Endothelial cell of umbilical vein (primary cell): ENCODE measurements around the gene INPP5K. TPM values are rescaled to one million over a fixed set of nuclear protein-coding genes. Genes with fewer than 3 reads are reported as not detected.

Experiments
- BruUV-seq: library from RNA; stranded (reverse); fragments of 400-500 nt; replicated peaks from 2 replicates; lab custom pipeline; 2021; lab: Mats Ljungman, UMichigan
- CTCF ChIA-PET: fragments of 300-600, 350-600 bp; sonication (Branson Sonifier 250); formaldehyde crosslinking; loops from one replicate; lab custom pipeline; 2021; ENCODE audit warnings: antibody characterized with exemption, inconsistent platforms; lab: Charles Lee
- POLR2A ChIA-PET: fragments of 300-600, 350-600 bp; sonication (Branson Sonifier 250); formaldehyde crosslinking; loops from one replicate; lab custom pipeline; 2021; ENCODE audit warnings: antibody characterized with exemption, inconsistent platforms; lab: Charles Lee
- DNase-seq: peaks from one replicate; pipeline ENCODE4 v3.0.0-alpha.2; 2011; ENCODE audit warnings: low read depth, low spot score
- FAIRE-seq: peaks from 2 replicates; lab custom pipeline; 2011; peaks lifted over from hg19 to GRCh38; lab: Jason Lieb, UNC
- H2AFZ ChIP-seq: 2 replicates; pipeline ENCODE4 v1.6.0; 2012; ENCODE audit warnings: low read depth, low read length, control low read depth, inconsistent platforms
- H3K27ac ChIP-seq: 2 replicates; pipeline ENCODE4 v1.5.1; 2011; ENCODE audit warnings: low read depth, mild to moderate bottlenecking, control low read depth, low read length, moderate library complexity; ENCODE audit not compliant: insufficient read depth
- H3K27me3 ChIP-seq, 2 experiments: 2 replicates each; pipeline versions ENCODE4 v1.6.0 to v1.6.1; 2011; ENCODE audit warnings: low read length in 2 of 2, mixed read lengths in 1 of 2; ENCODE audit not compliant: control insufficient read depth in 2 of 2, insufficient read depth in 2 of 2
- H3K36me3 ChIP-seq, 2 experiments: 2 replicates in 1 of 2; 3 replicates in 1 of 2; pipeline ENCODE4 v1.5.1; 2011; ENCODE audit warnings: low read length in 2 of 2, mild to moderate bottlenecking in 1 of 2, moderate library complexity in 1 of 2; ENCODE audit not compliant: control insufficient read depth in 2 of 2, insufficient read depth in 2 of 2; ENCODE audit errors: extremely low read depth in 1 of 2
- H3K4me1 ChIP-seq: 3 replicates; pipeline ENCODE4 v1.5.1; 2011; ENCODE audit warnings: mild to moderate bottlenecking, low read length; ENCODE audit not compliant: control insufficient read depth, insufficient read depth; ENCODE audit errors: extremely low read depth
- H3K4me2 ChIP-seq: 2 replicates; pipeline ENCODE4 v1.6.1; 2011; ENCODE audit warnings: low read length, control low read depth, mixed read lengths; ENCODE audit not compliant: insufficient read depth
- H3K4me3 ChIP-seq, 3 experiments: fragments of 200-600 bp in 1 of 3; sonication (generic), shearing (Covaris generic) in 1 of 3; replicated peaks in 1 of 3; 2 replicates each; pipeline ENCODE4 v1.5.1; 2011 to 2016; ENCODE audit warnings: control low read depth in 3 of 3, low read length in 3 of 3, mild to moderate bottlenecking in 2 of 3, inconsistent platforms in 1 of 3, low read depth in 1 of 3, moderate library complexity in 1 of 3; ENCODE audit not compliant: insufficient read depth in 1 of 3
- H3K79me2 ChIP-seq: 2 replicates; pipeline ENCODE4 v1.6.0; 2012; ENCODE audit warnings: low read length, inconsistent platforms; ENCODE audit not compliant: control insufficient read depth, insufficient read depth
- H3K9ac ChIP-seq: replicated peaks from 2 replicates; pipeline ENCODE3; 2011; ENCODE audit warnings: low read length, control low read depth; ENCODE audit not compliant: insufficient read depth; ENCODE audit errors: extremely low read depth
- H3K9me1 ChIP-seq: replicated peaks from 3 replicates; pipeline ENCODE4 v1.6.0; 2011; ENCODE audit warnings: mild to moderate bottlenecking, low read length; ENCODE audit not compliant: control insufficient read depth, insufficient read depth; ENCODE audit errors: extremely low read depth
- H3K9me3 ChIP-seq: replicated peaks from 2 replicates; pipeline ENCODE4 v1.5.1; 2012; ENCODE audit warnings: low read length, inconsistent platforms; ENCODE audit not compliant: control insufficient read depth, insufficient read depth
- H4K20me1 ChIP-seq: replicated peaks from 2 replicates; pipeline ENCODE3; 2011; ENCODE audit warnings: mild to moderate bottlenecking, low read length; ENCODE audit not compliant: control insufficient read depth, insufficient read depth; ENCODE audit errors: extremely low read depth
- CTCF ChIP-seq, 2 donors: IDR thresholded peaks; 1 replicate in 1 of 2; 2 replicates in 1 of 2; pipeline ENCODE4 v1.5.1; 2011; ENCODE audit warnings: low read length in 2 of 2, mild to moderate bottlenecking in 2 of 2, moderate library complexity in 2 of 2, control low read depth in 1 of 2, inconsistent platforms in 1 of 2, low read depth in 1 of 2; ENCODE audit not compliant: insufficient read depth in 1 of 2; ENCODE audit errors: extremely low read depth in 1 of 2
- EZH2 ChIP-seq: IDR thresholded peaks from 2 replicates; pipeline ENCODE4 v1.6.1; 2012; ENCODE audit warnings: borderline replicate concordance, low read depth, mild to moderate bottlenecking, moderate library complexity, low read length, inconsistent platforms; ENCODE audit not compliant: severe bottlenecking
- FOS ChIP-seq: IDR thresholded peaks from 2 replicates; pipeline ENCODE4 v1.6.1; 2011; ENCODE audit warnings: mild to moderate bottlenecking, low read length, moderate library complexity, borderline replicate concordance; ENCODE audit not compliant: insufficient read depth
- GATA2 ChIP-seq: IDR thresholded peaks from 2 replicates; pipeline ENCODE4 v1.7.0; 2011; ENCODE audit warnings: low read depth, mild to moderate bottlenecking, moderate library complexity, mixed read lengths, low read length; ENCODE audit not compliant: insufficient read length, insufficient read depth
- JUN ChIP-seq: IDR thresholded peaks from 2 replicates; pipeline ENCODE4 v1.6.1; 2011; ENCODE audit warnings: borderline replicate concordance, low read depth; ENCODE audit not compliant: insufficient read length, insufficient read depth
- MYC ChIP-seq: IDR thresholded peaks from one replicate; pipeline ENCODE4 v1.6.1; 2011; ENCODE audit warnings: mild to moderate bottlenecking, low read depth, low read length
- POLR2A ChIP-seq: IDR thresholded peaks from 2 replicates; pipeline ENCODE4 v1.6.1; 2012; ENCODE audit warnings: low read depth, mild to moderate bottlenecking, control low read depth, low read length
- POLR2AphosphoS5 ChIP-seq: IDR thresholded peaks from 2 replicates; pipeline ENCODE4 v1.6.1; 2012; ENCODE audit warnings: low read depth, mild to moderate bottlenecking, control low read depth, low read length, moderate library complexity; ENCODE audit not compliant: insufficient read depth
- dilution Hi-C: fragments of 300-500 bp; cut with MboI; formaldehyde crosslinking; loops from one replicate; pipeline ENCODE4 v1.15.0; 2019; ENCODE audit warnings: low sequenced_read_pairs; ENCODE audit not compliant: extremely low pct_ligation_motif_present
- intact Hi-C: fragments of 100-400 bp; cut with micrococcal nuclease; formaldehyde crosslinking; loops from one replicate; pipeline ENCODE4 v1.10.0; 2022
- polyA plus RNA-seq, 4 experiments: library from polyadenylated mRNA; depleted of rRNA in 3 of 4; stranded (reverse) in 3 of 4; unstranded in 1 of 4; fragments of >200 nt; gene quantifications; 2 replicates each; pipeline versions ENCODE4 v1.2.1 to v1.2.3, GENCODE V29; 2011 to 2012; ENCODE audit warnings: missing spikeins in 1 of 4
- total RNA-seq: library from RNA; stranded (reverse); gene quantifications from 2 replicates; pipeline ENCODE4 v1.2.3, GENCODE V29; 2021
- TF ChIP-seq, protein P1 (sequence below): IDR thresholded peaks from 2 replicates; pipeline ENCODE4 v1.6.1; 2011; ENCODE audit not compliant: insufficient read depth, insufficient read length

INPP5K gene
- total and polyA plus RNA-seq, 2 donors (not counting 3 experiments of a cell fraction or from before 2014, with no cell fraction given): 44.2 to 54.1 TPM

GRCh38 chr17:1505586-1505985 is 10.8 kb downstream of the INPP5K start:
- Histone ChIP-seq H3K27ac (no peak overlapping the region), H3K4me2 (no peak overlapping the region), H3K9me1 (no peaks in the 10 kb centered on the region), H2AFZ (no peak overlapping the region), H3K36me3 (peaks cover 0 to 21% of the 10 kb centered on the region in 2 experiments), H3K79me2 (no peaks in the 10 kb centered on the region), H3K4me3 (no peak overlapping the region), H3K27me3 (no peaks in the 10 kb centered on the region), H4K20me1 (no peaks in the 10 kb centered on the region), H3K4me1 (peaks cover 5% of the 10 kb centered on the region), H3K9me3 (no peaks in the 10 kb centered on the region), H3K9ac (no peak overlapping the region)
- FAIRE-seq (no peak), DNase-seq (no peak)
- TF ChIP-seq POLR2AphosphoS5 (no peak), FOS (no peak), GATA2 (no peak), POLR2A (no peak), MYC (no peak), CTCF (IDR thresholded peaks at IDR 0.05; ENCODE audit: extremely low read depth in 1 of 2, insufficient read depth in 1 of 2, low read depth in 1 of 2, low read length in 2 of 2) (no peak)
- CTCF ChIA-PET: interaction anchor here (1.2 to 2.7 kb wide), 4 partner anchors 10 to 173 kb away, joined by 5 to 25 read pairs (median 8); partner anchors contain the start of gene INPP5K
- dilution Hi-C loops: no loop called here
- intact Hi-C loops: no loop called here
- POLR2A ChIA-PET: no interaction called here
- BruUV-seq: no TSS peak

DNA sequence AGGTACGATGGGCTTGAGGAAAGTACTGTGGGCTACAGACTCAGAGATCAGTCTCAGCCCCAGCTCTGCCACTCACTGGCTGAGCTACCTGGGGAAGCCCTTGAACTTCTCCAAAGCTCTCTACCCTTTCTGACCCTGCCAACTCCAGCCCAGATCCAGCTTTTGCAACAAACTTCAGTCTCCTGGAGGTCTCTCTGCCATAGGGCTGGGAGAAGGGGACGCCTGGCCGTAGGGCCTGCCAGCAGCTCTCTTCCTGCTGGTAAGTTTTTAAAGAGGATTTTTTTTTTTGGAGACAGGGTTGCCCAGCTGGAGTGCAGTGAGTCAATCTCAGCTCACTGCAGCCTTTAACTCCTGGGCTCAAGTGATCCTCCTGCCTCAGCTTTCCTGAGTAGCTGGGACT is 11.5 kb downstream of the INPP5K start:
- H3K4me1 ChIP-seq: peaks cover 4% of the 10 kb centered on the region
- H3K4me3 ChIP-seq: no peak overlapping the region
- no peak for FAIRE-seq
- BruUV-seq: no TSS peak
- DNase-seq: no peak
- H3K79me2 ChIP-seq: no peaks in the 10 kb centered on the region
- H2AFZ ChIP-seq: no peak overlapping the region
- no peak overlapping the region for H3K9ac ChIP-seq
- no peaks in the 10 kb centered on the region for H3K9me1 ChIP-seq
- no peak overlapping the region for H3K27ac ChIP-seq
- no peak overlapping the region for H3K4me2 ChIP-seq
- no peaks in the 10 kb centered on the region for H4K20me1 ChIP-seq
- no peaks in the 10 kb centered on the region for H3K9me3 ChIP-seq
- no peaks in the 10 kb centered on the region for H3K27me3 ChIP-seq
- intact Hi-C loops (no loop called here), dilution Hi-C loops (no loop called here)
- CTCF ChIA-PET: interaction anchor here (1.2 to 2.7 kb wide), 4 partner anchors 9 to 172 kb away, joined by 5 to 25 read pairs (median 8); partner anchors contain the start of gene INPP5K
- TF ChIP-seq JUN: no peak
- TF ChIP-seq CTCF (IDR thresholded peaks at IDR 0.05; ENCODE audit: extremely low read depth in 1 of 2, insufficient read depth in 1 of 2, low read depth in 1 of 2, low read length in 2 of 2): no peak
- TF ChIP-seq EZH2: no peak
- TF ChIP-seq GATA2: no peak
- no peak for TF ChIP-seq FOS
- TF ChIP-seq, protein P1, sequence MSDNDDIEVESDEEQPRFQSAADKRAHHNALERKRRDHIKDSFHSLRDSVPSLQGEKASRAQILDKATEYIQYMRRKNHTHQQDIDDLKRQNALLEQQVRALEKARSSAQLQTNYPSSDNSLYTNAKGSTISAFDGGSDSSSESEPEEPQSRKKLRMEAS: no peak
- TF ChIP-seq POLR2A: no peak
- TF ChIP-seq MYC: no peak
- no peak for TF ChIP-seq POLR2AphosphoS5
- POLR2A ChIA-PET: no interaction called here
- H3K36me3 ChIP-seq: peaks cover 0 to 21% of the 10 kb centered on the region in 2 experiments
